ENCODE measurements around the gene SRL. TPM values are rescaled to one million over a fixed set of nuclear protein-coding genes. Genes with fewer than 3 reads are reported as not detected.

The SRL gene
- total and polyA plus RNA-seq, 2 donors from 2014 or later: 2.6 to 3.3 TPM

DNA sequence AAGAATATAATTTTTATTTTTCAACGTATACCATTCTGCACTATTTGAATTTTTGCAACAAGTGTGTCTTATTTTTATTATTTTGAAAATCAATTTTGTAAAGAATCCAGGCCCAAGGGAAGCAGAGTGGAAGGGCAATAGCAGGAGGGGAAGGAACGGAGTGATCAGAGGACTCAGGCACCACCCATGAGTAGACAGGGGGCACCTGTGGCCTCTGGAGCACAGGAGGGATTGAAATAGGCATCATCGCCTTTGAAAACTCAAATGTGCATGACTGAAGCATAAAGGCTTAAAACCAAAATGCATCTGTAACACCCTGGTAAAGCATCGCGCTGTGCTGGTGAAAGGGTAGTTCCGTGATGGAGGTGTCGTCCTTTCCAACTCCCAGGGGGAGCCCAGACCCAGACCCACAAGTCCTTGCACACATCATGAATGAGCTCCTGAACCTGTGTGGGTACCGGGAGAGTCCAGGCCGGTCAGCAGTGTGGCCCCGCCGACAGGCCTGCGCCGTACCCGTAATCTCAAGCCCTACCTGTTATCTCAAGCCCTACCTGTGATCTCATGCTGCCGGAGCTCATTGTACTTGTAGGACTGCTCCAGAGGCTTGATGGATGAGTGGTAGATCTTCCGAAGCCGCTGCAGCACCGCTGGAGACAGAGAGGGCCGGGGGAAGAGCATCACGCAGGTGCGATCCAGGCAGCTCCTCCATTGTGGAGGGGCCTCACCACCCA, 39.1 kb downstream of the SRL start:
- Histone ChIP-seq H3K9ac (ENCODE audit: low read length in 3 of 3) (no peak overlapping the region), H3K36me3 (ENCODE audit: control insufficient read depth in 2 of 3, insufficient read depth in 3 of 3, low read length in 3 of 3) (no peaks in the 10 kb centered on the region), H3K4me3 (ENCODE audit: low read length in 3 of 3) (no peak overlapping the region), H3K9me3 (ENCODE audit: control insufficient read depth in 2 of 3, insufficient read depth in 1 of 3, low read length in 3 of 3) (no peaks in the 10 kb centered on the region), H3K27me3 (ENCODE audit: control insufficient read depth, insufficient read depth, low read length) (no peaks in the 10 kb centered on the region), H3K27ac (ENCODE audit: low read depth in 2 of 2, low read length in 2 of 2) (no peak overlapping the region), H3K4me1 (ENCODE audit: control insufficient read depth in 2 of 3, insufficient read depth in 2 of 3, low read depth in 1 of 3, low read length in 3 of 3) (peaks cover 0 to 2% (median 0%) of the 10 kb centered on the region in 3 donors)
- DNase-seq (no peak), FAIRE-seq (no peak)
- TF ChIP-seq CTCF (IDR thresholded peaks at IDR 0.05; ENCODE audit: borderline replicate concordance, extremely low read depth, insufficient read depth): no peak
- intact Hi-C loops (cut with DNase I): no loop called here

GRCh38 chr16:4200781-4201137, 41.1 kb downstream of the SRL start:
- Histone ChIP-seq H3K27me3 (ENCODE audit: control insufficient read depth, insufficient read depth, low read length) (no peaks in the 10 kb centered on the region), H3K9me3 (ENCODE audit: control insufficient read depth in 2 of 3, insufficient read depth in 1 of 3, low read length in 3 of 3) (no peaks in the 10 kb centered on the region), H3K4me3 (ENCODE audit: low read length in 3 of 3) (no peak overlapping the region), H3K27ac (ENCODE audit: low read depth in 2 of 2, low read length in 2 of 2) (no peak overlapping the region), H3K9ac (ENCODE audit: low read length in 3 of 3) (peak overlapping the region in 1 of 3 donors; percentile 53), H3K36me3 (ENCODE audit: control insufficient read depth in 2 of 3, insufficient read depth in 3 of 3, low read length in 3 of 3) (no peaks in the 10 kb centered on the region), H3K4me1 (ENCODE audit: control insufficient read depth in 2 of 3, insufficient read depth in 2 of 3, low read depth in 1 of 3, low read length in 3 of 3) (peaks cover 0 to 2% (median 0%) of the 10 kb centered on the region in 3 donors)
- intact Hi-C loops (cut with DNase I): no loop called here
- TF ChIP-seq CTCF (IDR thresholded peaks at IDR 0.05; ENCODE audit: borderline replicate concordance, extremely low read depth, insufficient read depth): no peak
- DNase-seq: no peak
- no peak for FAIRE-seq

DNA sequence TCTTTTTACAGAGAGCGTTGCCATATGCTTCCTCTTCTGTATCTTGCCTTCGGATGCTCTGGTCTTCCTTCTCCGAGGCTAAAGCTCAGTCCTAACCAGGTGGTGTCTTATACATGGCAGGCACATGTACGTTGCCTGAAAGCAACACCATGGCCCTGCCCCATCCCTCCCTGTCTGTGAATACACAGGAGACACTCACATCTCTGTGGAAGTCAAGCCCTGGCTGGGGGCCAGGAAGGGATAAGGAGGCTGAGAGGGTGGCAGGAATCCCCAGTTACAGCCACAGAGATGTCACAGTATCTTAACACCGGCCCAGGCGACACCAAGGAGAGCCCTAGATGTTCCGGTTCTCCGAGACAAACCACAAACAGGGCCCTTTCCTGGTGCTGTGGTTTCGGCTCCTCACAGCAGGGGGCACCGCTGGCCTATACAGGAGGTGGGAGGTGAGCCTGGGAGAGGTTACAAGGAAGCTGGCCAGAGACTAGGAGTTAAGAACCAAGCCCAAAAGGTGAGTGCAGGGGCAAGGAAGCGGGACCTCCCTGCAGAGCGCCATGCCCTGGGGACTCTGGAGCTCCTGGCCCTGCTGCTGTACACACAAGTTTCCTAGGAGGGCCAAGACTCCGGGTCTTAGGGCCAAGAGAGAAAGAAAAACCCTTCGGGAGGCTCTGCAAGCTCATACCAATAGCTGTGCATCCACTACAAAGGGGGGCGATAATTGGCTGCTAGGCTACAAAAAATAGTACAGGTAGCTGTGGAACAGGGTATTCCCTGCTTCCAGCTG, 41.7 kb downstream of the SRL start:
- FAIRE-seq (no peak), DNase-seq (peak; percentile 70 to 83 (median 77))
- Histone ChIP-seq H3K9ac (ENCODE audit: low read length in 3 of 3) (peak overlapping the region in 1 of 3 donors; percentile 53), H3K4me1 (ENCODE audit: control insufficient read depth in 2 of 3, insufficient read depth in 2 of 3, low read depth in 1 of 3, low read length in 3 of 3) (peaks cover 0 to 2% (median 0%) of the 10 kb centered on the region in 3 donors), H3K27ac (ENCODE audit: low read depth in 2 of 2, low read length in 2 of 2) (no peak overlapping the region), H3K36me3 (ENCODE audit: control insufficient read depth in 2 of 3, insufficient read depth in 3 of 3, low read length in 3 of 3) (no peaks in the 10 kb centered on the region), H3K9me3 (ENCODE audit: control insufficient read depth in 2 of 3, insufficient read depth in 1 of 3, low read length in 3 of 3) (no peaks in the 10 kb centered on the region), H3K27me3 (ENCODE audit: control insufficient read depth, insufficient read depth, low read length) (no peaks in the 10 kb centered on the region), H3K4me3 (ENCODE audit: low read length in 3 of 3) (no peak overlapping the region)
- intact Hi-C loops (cut with DNase I): no loop called here
- TF ChIP-seq CTCF (IDR thresholded peaks at IDR 0.05; ENCODE audit: borderline replicate concordance, extremely low read depth, insufficient read depth): peak; percentile 81
